GM21360 (cell line): ENCODE data around the gene DNAH8.
"Not testable (repeated sequence)": the region's sequence is repeated elsewhere in the genome, so short reads cannot be mapped to it uniquely, and the experiment has no call there.

Experiments
- ATAC-seq: cut with Tn5 transposase; IDR thresholded peaks from one replicate; pipeline ENCODE4 v1.9.1; 2021; ENCODE audit warnings: mild to moderate bottlenecking, moderate library complexity; ENCODE audit not compliant: unreplicated experiment

DNAH8 gene

GRCh38 chr6:38715016-38715689 lies at the start of gene DNAH8:
TSS of gene DNAH8 (plus strand) at chr6:38715311. CDS start at chr6:38722810, 7,499 bp downstream.
- ATAC-seq, result no peak

GRCh38 chr6:38671885-38672467 lies 43.1 kb upstream of the DNAH8 start:
- ATAC-seq, result peak; percentile 85

GRCh38 chr6:38673397-38674165 lies 41.5 kb upstream of the DNAH8 start:
- no peak for ATAC-seq

- no peak for ATAC-seq
Measured at GRCh38 chr6:38676236-38676973, 38.7 kb upstream of the DNAH8 start.

- no peak for ATAC-seq
Measured at GRCh38 chr6:38676974-38677544, 38.1 kb upstream of the DNAH8 start.

- ATAC-seq, result no peak
Measured at GRCh38 chr6:38678178-38678760, 36.8 kb upstream of the DNAH8 start.

- ATAC-seq, result no peak
Measured at GRCh38 chr6:38679668-38680067, 35.4 kb upstream of the DNAH8 start.

- ATAC-seq, result no peak
Measured at GRCh38 chr6:38681850-38682249, 33.3 kb upstream of the DNAH8 start.

GRCh38 chr6:38684237-38684636 lies 30.9 kb upstream of the DNAH8 start:
- ATAC-seq, result no peak

GRCh38 chr6:38684904-38685303 lies 30.2 kb upstream of the DNAH8 start:
- ATAC-seq, result no peak

- no peak for ATAC-seq
Measured at GRCh38 chr6:38686270-38687042, 28.7 kb upstream of the DNAH8 start.

- ATAC-seq, result no peak
Measured at GRCh38 chr6:38687043-38687353, 28.1 kb upstream of the DNAH8 start.

- no peak for ATAC-seq
Measured at GRCh38 chr6:38687549-38687948, 27.6 kb upstream of the DNAH8 start.

GRCh38 chr6:38688579-38689087 lies 26.5 kb upstream of the DNAH8 start:
- ATAC-seq, result no peak

GRCh38 chr6:38695227-38695900 lies 19.7 kb upstream of the DNAH8 start:
- ATAC-seq, result no peak

GRCh38 chr6:38695933-38696332 lies 19.2 kb upstream of the DNAH8 start:
- ATAC-seq, result no peak

- no peak for ATAC-seq
Measured at GRCh38 chr6:38696345-38696744, 18.8 kb upstream of the DNAH8 start.

GRCh38 chr6:38697846-38698245 lies 17.3 kb upstream of the DNAH8 start:
- ATAC-seq, result no peak

- not testable (repeated sequence) for ATAC-seq
Measured at GRCh38 chr6:38699702-38700101, 15.4 kb upstream of the DNAH8 start.
